ENCODE results near the gene PISD.
"Not testable (repeated sequence)": the region's sequence is repeated elsewhere in the genome, so short reads cannot be mapped to it uniquely, and the experiment has no call there.

PISD gene

DNA sequence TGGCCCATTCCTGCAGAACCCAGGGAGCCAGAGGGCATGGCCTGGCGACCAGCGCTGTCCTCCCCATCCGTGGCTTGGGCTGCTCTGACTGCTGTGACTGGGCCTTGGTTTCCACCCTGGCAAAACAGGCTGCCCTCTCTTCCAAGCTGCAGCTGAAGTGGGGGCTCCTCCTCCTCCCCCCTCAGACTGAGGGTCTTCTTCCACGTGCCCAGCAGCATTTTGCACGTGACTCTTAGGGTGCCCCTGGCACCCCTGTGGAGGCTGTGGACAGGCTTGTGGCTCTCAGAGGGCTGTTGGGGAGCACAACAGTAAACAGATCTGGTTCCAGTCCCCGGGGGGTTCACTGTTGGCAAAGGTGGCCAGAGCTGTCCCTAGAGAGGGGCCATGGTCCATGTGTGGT, 51.4 kb downstream of the PISD start:
- DNase-seq (ENCODE audit: low read depth in 2 of 2, low spot score in 1 of 2), result no peak

GRCh38 chr22:31609716-31610115, 52.3 kb downstream of the PISD start:
- DNase-seq (ENCODE audit: low read depth in 2 of 2, low spot score in 1 of 2), result no peak

DNA sequence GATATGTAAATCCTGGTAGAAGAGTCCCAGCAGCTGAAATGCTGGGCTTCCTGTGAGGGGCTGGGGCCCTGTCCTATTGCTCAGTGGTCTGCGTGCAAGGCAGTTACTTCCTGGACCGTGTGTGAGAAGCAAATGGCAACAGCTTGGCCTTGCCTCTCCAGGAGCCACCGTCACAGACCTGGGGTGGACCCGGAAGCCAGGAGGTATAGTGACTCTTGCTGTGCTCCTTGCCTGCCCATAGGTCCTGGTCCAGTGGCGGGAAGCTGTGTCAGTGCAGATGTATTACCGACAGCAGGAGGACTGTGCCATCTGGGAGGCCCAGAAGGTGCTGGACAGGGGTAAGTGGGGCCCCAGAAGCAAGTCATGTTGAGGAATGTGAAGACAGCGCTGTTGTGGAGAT, 54.3 kb downstream of the PISD start:
- DNase-seq (ENCODE audit: low read depth in 2 of 2, low spot score in 1 of 2), result no peak

GRCh38 chr22:31605851-31606585, 56.0 kb downstream of the PISD start:
- no peak for DNase-seq (ENCODE audit: low read depth in 2 of 2, low spot score in 1 of 2)

DNA sequence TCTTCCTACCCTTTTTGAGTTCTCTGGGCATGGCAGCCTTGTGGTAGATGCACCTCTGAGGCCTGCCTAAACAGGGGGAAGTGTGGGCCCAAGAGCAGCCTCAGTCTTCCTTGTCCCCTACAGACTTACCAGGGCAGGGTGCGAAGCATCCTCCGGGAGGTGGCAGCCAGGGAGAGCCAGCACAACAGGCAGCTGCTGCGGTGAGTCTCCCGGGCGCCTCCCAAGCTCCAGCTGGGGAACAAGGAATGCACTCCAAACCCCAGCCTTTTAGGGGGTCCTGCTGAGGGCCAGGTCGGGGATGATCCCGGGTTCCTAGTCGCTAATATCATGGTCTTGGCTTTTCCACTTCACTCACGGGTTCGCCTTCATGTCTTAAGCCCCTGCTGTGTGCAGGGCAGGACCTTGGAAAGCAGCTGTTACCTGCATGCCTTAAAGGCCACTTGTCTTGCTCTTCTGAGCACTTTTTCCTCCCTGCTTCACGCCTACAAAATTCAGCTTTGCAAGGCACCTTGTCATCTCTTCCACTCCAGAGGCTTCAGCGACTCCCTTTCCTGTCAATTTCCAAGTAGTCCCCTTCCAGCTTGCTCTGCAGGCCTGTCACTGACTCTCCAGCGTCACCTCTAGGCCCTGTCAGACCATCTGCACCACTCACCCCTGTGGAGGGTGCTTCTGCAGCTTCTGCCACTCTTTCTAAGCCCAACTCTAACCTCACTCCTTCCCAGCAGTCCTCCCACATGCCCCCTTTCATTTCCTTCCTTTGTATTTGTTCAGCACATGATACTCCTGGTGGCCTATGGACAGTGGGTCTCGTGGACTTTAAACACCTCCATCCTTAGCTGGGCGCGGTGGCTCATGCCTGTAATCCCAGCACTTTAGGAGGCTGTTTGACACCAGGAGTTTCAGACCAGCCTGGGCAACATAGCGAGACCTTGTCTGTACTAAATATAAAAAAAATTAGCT, 57.0 kb downstream of the PISD start:
- DNase-seq (ENCODE audit: low read depth in 2 of 2, low spot score in 1 of 2), result no peak

GRCh38 chr22:31604137-31604705, 57.8 kb downstream of the PISD start:
- DNase-seq (ENCODE audit: low read depth in 2 of 2, low spot score in 1 of 2), result no peak

- DNase-seq (ENCODE audit: low read depth in 2 of 2, low spot score in 1 of 2), result no peak
Measured at GRCh38 chr22:31603574-31603973, 58.4 kb downstream of the PISD start.

- DNase-seq (ENCODE audit: low read depth in 2 of 2, low spot score in 1 of 2), result no peak
Measured at GRCh38 chr22:31603081-31603525, 58.9 kb downstream of the PISD start.

- DNase-seq (ENCODE audit: low read depth in 2 of 2, low spot score in 1 of 2), result no peak
Measured at GRCh38 chr22:31602259-31602952, 59.6 kb downstream of the PISD start.

DNA sequence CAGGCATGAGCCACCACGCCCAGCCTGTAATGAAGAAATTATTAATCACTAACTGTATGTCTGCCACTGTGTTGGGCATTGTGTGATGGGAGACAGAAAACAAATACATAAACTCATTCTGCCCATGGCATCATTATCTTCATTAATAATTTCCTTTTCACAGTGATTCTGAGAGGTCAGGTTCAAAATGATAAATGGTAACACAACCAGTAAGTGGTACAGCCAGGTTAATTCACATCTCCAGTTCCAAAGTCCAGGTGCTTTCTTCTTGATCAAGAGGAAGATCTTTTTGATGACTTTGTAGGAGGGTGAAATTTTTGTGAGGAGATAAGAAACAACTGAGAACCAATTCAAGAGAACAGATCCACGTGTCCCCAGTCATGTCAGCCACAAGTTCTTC, 66.7 kb downstream of the PISD start:
- no peak for DNase-seq (ENCODE audit: low read depth in 2 of 2, low spot score in 1 of 2)

GRCh38 chr22:31590161-31590560, 71.9 kb downstream of the PISD start:
- not testable (repeated sequence) for DNase-seq (ENCODE audit: low read depth in 2 of 2, low spot score in 1 of 2)

DNA sequence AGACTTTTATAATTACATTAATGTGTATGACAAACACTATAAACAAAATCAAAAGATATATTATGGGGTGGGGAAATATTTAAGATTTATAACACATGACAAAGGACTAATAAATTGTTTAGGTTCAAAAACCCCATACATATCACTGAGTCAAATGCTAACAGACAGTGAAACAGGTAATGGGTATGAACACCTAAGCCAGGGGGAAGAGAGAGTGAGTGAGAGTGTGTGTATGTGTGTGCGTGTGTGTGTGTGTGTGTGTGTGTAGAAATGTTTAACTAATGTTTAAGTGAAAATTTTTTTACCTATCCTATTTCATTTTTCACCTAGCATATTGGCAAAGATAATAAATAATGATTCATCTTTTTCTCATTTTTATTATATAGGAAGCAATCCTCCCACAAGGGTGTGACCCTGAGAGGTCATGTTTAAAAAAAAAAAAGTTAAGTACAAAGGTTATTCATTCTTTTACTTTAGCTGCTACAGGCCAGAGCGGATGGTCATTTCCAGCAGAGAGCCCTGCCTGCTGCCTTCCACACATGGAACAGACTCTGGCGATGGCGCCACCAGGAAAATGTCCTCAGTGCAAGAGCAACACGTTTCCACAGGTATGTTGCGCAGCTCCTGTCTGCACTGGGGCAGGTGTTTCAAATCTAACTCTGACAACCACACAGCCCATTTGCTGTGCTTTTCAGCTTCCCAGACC, 72.9 kb downstream of the PISD start:
- DNase-seq (ENCODE audit: low read depth in 2 of 2, low spot score in 1 of 2), result no peak

DNA sequence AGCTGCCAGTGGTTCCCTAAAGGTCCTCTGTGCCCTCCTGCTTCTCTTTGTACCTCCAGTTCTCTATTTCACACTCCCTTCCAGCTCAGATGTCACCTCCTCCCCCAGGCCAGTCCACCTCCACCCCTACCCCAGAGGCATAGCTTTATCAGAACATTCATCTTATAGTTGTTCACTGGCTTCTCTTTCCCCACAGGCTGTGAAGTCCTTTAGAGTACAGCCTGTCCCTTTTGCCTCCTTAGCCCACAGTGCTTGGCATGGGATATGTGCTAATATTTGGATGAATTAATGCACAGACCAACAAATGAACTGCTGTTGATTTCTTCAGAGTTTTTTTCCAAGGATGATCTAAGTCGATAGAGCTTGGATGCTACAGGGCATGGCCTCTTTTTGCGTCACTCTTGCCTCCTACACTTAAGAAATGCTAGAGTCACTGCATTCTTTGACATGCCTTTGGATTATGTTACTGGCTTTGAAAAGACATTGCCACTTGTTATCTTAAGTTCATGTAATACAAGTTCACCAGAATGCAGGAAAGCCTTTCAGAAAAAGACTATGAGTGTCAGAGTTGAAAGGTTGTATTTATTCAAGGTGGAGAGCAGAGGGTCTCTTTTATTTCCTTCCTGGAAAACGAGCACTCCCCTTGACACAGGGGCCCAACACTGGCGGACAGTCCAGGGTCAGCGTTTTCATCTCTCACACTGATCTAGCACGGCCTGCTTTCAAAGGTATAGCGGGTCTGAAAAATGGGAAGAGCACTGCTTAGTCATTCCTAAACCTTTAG, 75.7 kb downstream of the PISD start:
- DNase-seq (ENCODE audit: low read depth in 2 of 2, low spot score in 1 of 2), result no peak

DNA sequence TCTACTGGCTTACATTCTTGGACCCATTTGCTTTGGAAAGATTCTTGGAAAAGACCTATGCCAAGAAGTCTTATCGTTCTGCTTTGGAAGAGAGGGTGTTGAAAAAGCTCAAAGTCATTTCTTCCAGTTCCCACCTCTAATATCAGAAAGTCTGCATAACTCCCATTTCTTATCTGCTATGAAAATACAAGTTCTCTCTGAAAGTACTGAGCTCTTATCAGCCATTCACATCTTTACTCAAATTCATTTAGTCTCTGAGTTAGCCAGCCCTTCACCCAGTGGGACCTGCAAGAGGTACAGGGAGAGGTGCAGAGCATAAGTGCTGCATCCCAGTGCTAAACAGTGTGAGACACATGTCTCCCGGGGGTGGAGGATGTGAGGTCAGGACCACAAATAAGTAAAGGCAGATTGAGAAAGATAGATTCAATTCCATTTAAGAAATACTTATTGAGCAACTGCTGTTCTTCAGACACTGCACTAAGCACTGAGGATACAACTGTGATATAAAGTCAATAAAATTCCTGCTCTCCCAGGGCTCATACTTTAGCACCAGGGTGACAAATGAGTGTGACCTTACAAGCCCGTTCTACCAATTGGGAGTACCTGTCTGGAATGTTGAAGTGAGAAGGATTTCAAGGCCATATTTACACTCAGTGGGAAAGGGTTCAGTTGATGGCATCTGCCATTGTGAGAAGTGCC, 76.7 kb downstream of the PISD start:
- DNase-seq (ENCODE audit: low read depth in 2 of 2, low spot score in 1 of 2), result no peak

DNA sequence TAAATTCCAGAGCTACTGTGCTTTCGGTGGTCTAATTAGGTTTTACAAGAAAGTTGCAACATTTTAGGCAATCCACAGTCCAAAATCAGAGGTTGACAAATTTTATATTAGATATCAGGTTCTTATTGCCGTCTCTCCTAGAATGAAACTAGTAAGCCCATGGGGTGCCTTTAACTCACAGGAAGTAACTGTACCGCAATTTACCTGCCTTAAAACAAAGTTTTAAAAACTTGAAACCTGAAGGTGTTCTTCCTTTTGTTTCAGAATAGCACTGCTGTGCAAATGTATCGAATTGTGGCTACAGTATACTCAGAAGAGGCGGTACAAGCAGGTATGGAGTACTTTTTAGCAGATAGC, 77.2 kb downstream of the PISD start:
- no peak for DNase-seq (ENCODE audit: low read depth in 2 of 2, low spot score in 1 of 2)

DNA sequence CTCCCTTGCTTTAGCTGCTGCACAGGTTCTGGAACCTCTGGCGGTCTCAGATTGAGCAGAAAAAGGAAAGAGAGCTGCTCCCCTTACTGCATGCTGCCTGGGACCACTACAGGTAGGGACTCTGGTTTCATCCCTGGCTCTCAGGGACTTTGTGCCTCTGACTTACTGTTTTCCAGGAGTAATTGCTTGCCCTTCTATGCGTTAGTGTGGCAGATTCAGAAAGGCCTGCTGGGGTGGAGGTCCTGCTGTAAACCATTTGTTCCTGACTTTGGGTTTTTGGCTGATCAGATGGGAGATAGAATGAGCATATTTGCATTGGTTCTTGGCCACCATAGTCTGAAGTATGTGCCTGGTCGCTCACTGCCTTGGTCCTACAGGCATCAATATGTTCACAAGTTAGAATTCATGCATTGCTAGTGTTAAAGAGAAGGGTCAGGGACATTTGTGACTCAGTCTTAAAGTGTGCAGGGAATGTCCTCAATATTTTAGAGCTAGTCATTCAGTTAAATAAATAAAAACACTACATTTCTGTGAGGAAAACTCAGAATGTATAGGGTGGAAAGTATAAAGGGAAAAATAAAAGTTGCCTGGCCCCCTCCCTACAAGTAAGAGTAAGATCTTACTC, 78.0 kb downstream of the PISD start:
- no peak for DNase-seq (ENCODE audit: low read depth in 2 of 2, low spot score in 1 of 2)

- no peak for DNase-seq (ENCODE audit: low read depth in 2 of 2, low spot score in 1 of 2)
Measured at GRCh38 chr22:31579835-31580242, 82.2 kb downstream of the PISD start.

GRCh38 chr22:31578171-31578570, 83.8 kb downstream of the PISD start:
- no peak for DNase-seq (ENCODE audit: low read depth in 2 of 2, low spot score in 1 of 2)

GRCh38 chr22:31577711-31578110, 84.3 kb downstream of the PISD start:
- no peak for DNase-seq (ENCODE audit: low read depth in 2 of 2, low spot score in 1 of 2)
